ENCODE results near the gene ASTL. TPM values are rescaled to one million over a fixed set of nuclear protein-coding genes. Genes with fewer than 3 reads are reported as not detected.

The ASTL gene
- total RNA-seq, 1 donor from 2014 or later = not detected

- peaks cover 27% of the 10 kb centered on the region for H3K27me3 ChIP-seq (ENCODE audit: control insufficient read depth, insufficient read depth, low read length)
- TF ChIP-seq, protein P1, sequence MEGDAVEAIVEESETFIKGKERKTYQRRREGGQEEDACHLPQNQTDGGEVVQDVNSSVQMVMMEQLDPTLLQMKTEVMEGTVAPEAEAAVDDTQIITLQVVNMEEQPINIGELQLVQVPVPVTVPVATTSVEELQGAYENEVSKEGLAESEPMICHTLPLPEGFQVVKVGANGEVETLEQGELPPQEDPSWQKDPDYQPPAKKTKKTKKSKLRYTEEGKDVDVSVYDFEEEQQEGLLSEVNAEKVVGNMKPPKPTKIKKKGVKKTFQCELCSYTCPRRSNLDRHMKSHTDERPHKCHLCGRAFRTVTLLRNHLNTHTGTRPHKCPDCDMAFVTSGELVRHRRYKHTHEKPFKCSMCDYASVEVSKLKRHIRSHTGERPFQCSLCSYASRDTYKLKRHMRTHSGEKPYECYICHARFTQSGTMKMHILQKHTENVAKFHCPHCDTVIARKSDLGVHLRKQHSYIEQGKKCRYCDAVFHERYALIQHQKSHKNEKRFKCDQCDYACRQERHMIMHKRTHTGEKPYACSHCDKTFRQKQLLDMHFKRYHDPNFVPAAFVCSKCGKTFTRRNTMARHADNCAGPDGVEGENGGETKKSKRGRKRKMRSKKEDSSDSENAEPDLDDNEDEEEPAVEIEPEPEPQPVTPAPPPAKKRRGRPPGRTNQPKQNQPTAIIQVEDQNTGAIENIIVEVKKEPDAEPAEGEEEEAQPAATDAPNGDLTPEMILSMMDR (IDR thresholded peaks at IDR 0.05; ENCODE audit: insufficient read depth, low read length, poor library complexity, severe bottlenecking) = no peak
- no peaks in the 10 kb centered on the region for H3K36me3 ChIP-seq (ENCODE audit: control insufficient read depth, insufficient read depth, low read length)
- H3K4me3 ChIP-seq (ENCODE audit: low read depth, low read length) = no peak overlapping the region
- no peak for DNase-seq (ENCODE audit: low read depth)
Observed at GRCh38 chr2:96131152-96131812, 7.0 kb downstream of the ASTL start.

DNA sequence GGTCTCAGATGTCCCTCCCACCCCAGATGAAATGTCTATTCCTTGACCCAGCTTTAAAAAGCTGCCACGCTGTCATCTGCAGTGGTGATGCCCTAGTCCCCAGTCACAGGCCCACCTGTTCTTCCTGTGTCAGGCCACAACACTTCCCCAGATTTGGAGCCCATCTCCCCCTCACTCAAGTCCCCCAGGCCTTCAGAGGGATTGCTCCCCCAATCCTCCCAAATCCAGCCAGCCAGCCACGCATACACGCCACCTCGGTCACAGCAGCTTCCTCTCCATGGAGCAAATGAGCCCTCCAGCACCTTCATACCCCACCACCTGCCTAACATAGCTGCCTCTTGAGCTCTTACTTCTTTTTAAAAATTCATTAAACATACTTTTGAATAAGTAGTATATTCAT, 7.8 kb downstream of the ASTL start:
- TF ChIP-seq, protein P1 (IDR thresholded peaks at IDR 0.05; ENCODE audit: insufficient read depth, low read length, poor library complexity, severe bottlenecking) = no peak
- Histone ChIP-seq H3K4me3 (ENCODE audit: low read depth, low read length) (no peak overlapping the region), H3K36me3 (ENCODE audit: control insufficient read depth, insufficient read depth, low read length) (no peaks in the 10 kb centered on the region), H3K27me3 (ENCODE audit: control insufficient read depth, insufficient read depth, low read length) (peaks cover 24% of the 10 kb centered on the region)
- no peak for DNase-seq (ENCODE audit: low read depth)

GRCh38 chr2:96129528-96130120, 8.7 kb downstream of the ASTL start:
- Histone ChIP-seq H3K4me3 (ENCODE audit: low read depth, low read length) (no peak overlapping the region), H3K36me3 (ENCODE audit: control insufficient read depth, insufficient read depth, low read length) (no peaks in the 10 kb centered on the region), H3K27me3 (ENCODE audit: control insufficient read depth, insufficient read depth, low read length) (peaks cover 22% of the 10 kb centered on the region)
- TF ChIP-seq, protein P1 (IDR thresholded peaks at IDR 0.05; ENCODE audit: insufficient read depth, low read length, poor library complexity, severe bottlenecking) = no peak
- DNase-seq (ENCODE audit: low read depth) = no peak

GRCh38 chr2:96128456-96128855, 9.8 kb downstream of the ASTL start:
- TF ChIP-seq, protein P1 (IDR thresholded peaks at IDR 0.05; ENCODE audit: insufficient read depth, low read length, poor library complexity, severe bottlenecking) = no peak
- DNase-seq (ENCODE audit: low read depth) = no peak
- Histone ChIP-seq H3K4me3 (ENCODE audit: low read depth, low read length) (no peak overlapping the region), H3K27me3 (ENCODE audit: control insufficient read depth, insufficient read depth, low read length) (peaks cover 20% of the 10 kb centered on the region), H3K36me3 (ENCODE audit: control insufficient read depth, insufficient read depth, low read length) (no peaks in the 10 kb centered on the region)

GRCh38 chr2:96124406-96125265, 13.7 kb downstream of the ASTL start:
- TF ChIP-seq, protein P1 (IDR thresholded peaks at IDR 0.05; ENCODE audit: insufficient read depth, low read length, poor library complexity, severe bottlenecking) = no peak
- DNase-seq (ENCODE audit: low read depth) = no peak

More at GRCh38 chr2:96124406-96125265, 13.7 kb downstream of the ASTL start:
- no peaks in the 10 kb centered on the region for H3K36me3 ChIP-seq (ENCODE audit: control insufficient read depth, insufficient read depth, low read length)
- peaks cover 30% of the 10 kb centered on the region for H3K27me3 ChIP-seq (ENCODE audit: control insufficient read depth, insufficient read depth, low read length)
- H3K4me3 ChIP-seq (ENCODE audit: low read depth, low read length) = no peak overlapping the region

All from kidney epithelial cell (primary cell).